GM12892 (cell line): ENCODE data around the gene BAIAP2.

Source experiments
- POLR2A ChIP-seq: IDR thresholded peaks from 2 replicates; pipeline ENCODE4 v1.6.1; 2011; ENCODE audit warnings: low read depth, low read length, control low read depth
- POLR2AphosphoS5 ChIP-seq: IDR thresholded peaks from 2 replicates; pipeline ENCODE4 v1.6.1; 2011; ENCODE audit warnings: low read depth, low read length, control low read depth

DNA sequence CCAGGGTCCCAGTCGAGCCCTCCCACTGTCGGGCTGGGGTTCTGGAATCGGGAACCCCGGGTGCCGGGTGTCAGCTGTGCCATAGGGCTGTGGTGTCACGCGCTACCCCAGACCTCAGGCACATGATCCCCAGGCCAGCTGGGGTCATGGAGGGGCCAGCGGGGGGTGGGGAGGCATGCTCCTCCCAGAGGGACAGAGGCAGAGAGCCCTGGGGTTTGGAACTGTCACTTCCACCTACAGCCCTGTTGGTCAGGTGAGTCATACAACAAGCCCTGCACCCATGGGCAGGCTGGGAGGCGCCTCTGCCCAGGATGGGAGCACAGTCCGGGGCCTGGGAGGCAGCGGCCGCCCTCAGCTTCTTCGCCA, 63.0 kb downstream of the BAIAP2 start:
- TF ChIP-seq POLR2A (no peak), POLR2AphosphoS5 (no peak)
